Forelimb muscle (tissue), 1 donor: Measurements from ENCODE around the gene POLD4. TPM values are rescaled to one million over a fixed set of nuclear protein-coding genes. Genes with fewer than 3 reads are reported as not detected.

ENCODE experiments used
- DNase-seq: peaks from one replicate; pipeline ENCODE4 v3.0.0-alpha.2; 2013; ENCODE audit warnings: low read depth
- polyA plus RNA-seq: library from polyadenylated mRNA; unstranded; fragments of 120-200 nt; gene quantifications from one replicate; pipeline ENCODE4 v1.2.1, GENCODE V29; 2013; ENCODE audit not compliant: insufficient read length

The POLD4 gene
- polyA plus RNA-seq, 1 donor: 31.9 TPM

DNA sequence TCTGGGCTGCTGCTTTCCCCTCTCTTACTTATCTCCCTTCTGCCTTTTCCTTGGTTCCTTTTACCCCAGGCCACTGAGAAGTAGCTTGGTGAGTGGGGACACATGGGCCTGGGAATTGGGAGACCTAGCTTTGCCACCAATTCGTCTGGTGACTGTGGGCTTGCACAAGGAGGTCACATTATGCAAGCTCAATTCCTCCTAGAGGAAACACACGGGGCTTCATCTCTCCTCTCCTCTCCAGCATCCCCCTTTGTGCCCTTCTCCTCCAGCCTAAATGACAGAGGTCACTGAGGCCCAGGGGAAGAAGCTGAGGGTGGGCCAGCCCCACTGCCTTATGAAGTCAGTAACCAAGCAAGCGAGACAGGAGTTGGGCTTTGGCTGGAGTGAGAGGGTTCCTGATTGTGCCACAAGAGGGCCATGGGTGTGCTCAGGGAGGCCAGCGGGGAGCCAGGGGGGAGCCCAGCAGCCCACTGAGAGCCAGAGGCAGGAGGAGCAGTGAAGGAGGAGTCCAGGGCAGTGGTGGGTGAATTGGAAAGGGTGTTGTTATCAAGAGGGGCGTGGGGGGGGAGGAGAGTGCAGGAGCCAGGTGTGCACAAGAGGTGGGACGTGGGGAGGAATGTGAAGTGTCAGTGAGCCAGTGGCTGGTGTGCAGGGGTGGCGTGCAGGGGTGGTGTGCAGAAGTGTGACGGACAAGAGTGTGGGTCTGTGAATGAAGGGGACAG is 18.0 kb upstream of the POLD4 start:
- DNase-seq: no peak

- no peak for DNase-seq
These were observed 17.2 kb upstream of the POLD4 start for GRCh38 chr11:67370351-67371076.

- DNase-seq: no peak
These were observed 16.5 kb upstream of the POLD4 start for GRCh38 chr11:67369801-67370284.

DNA sequence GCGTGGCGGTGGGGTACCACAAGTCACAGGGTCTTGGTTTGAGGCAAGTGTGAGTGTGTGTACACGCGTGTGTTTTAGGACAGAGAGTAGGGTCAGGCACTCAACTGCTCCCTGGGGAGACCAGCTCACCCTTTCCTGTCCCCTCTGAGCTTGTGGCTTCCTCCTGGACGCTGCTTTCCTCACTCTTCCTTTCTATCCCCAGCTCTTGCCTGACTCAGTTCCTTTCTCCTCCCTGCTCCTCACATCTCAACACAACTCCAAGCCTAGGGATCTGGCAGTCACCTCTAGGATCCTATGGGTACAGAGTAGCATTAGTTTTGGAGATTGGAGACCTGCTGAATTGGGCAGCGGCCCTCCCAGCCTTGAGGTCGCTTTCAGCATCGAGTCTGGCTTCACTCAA is 15.9 kb upstream of the POLD4 start:
- DNase-seq: no peak

DNA sequence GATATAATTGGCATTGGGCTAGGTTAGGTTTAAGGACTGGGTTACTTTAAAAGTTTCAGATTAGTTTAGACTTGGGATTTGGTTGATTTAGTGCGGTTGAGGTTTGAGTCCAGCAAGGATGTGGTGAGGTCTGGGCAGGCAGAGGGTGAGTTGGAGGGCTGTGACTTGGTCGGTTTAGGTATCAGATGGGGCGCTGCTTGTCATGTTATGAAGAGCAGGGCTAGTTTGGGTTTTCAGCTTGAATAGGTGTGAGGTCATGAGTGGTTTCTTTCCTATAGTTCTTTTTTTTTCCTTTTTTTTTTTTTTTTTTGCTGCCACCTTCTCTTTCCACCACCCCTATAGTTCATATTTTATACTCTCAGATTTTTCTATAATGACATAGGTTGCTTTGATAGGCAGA is 15.3 kb upstream of the POLD4 start:
- DNase-seq: no peak

DNA sequence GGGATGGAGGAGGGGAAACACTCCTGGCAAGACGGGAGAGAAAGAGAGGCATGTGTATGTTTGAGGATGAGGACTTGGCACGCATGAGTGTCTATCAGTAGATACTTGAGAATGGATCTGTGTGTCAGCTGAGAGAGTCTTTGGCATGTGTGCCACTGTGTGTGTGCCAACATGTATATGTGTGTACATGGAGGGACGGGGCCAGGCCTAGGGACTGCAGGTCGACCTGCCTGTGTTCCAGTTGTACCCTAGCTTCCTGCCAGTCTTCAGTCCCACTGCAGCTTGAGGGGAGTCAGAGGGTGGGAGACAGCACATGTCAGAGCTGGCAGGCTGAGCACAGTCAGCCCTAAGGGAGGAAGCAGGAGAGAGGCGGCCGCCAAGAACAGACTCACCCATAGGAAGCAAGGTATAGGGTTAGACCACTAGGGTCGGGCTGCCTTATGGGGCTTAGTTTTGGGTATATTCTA is 14.4 kb upstream of the POLD4 start:
- no peak for DNase-seq

GRCh38 chr11:67366961-67367760 is 13.8 kb upstream of the POLD4 start:
- no peak for DNase-seq

GRCh38 chr11:67366546-67366945 is 13.2 kb upstream of the POLD4 start:
- no peak for DNase-seq

GRCh38 chr11:67365736-67366444 is 12.5 kb upstream of the POLD4 start:
- no peak for DNase-seq

GRCh38 chr11:67364783-67365722 is 11.7 kb upstream of the POLD4 start:
- DNase-seq: no peak

- DNase-seq: no peak
These were observed 10.8 kb upstream of the POLD4 start for GRCh38 chr11:67364169-67364568.

DNA sequence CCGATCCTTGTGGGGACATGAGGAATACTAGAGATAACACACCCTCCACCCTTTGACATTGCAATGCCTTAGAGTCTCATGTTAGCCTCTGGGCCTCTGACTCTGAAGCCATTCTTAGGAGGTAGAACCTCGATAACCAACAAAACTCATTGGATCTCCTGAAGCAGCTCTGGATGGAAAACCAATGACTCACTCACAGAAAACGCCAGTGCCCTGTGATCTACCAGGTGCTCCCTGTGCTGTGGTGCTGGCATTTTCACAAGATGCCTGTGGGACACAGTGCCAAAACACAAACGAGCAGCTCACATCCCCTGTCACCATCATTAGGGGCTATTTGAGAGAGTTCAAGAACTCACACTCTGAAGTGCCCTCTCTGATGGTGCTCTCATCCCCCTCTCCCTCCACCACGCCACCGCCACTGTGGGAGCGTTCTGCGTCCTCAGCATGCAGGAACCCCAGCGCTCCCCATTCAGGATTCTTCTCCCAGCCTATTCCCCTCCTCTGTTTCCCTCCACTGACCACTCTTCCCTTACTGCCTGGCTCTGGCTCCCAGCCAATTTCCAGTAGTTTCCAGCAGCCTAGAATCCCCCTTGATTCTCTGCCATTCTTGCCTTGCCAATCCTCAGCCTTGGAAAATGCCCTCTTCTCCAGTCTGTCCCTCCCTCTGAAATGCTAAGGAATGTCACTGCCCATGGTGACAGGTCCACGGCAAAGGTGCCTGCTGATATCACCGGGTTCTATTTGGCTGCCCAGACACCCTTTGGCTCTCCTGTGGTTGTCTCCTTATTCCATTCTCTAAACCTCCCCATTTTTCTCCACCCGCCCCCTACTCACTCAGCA is 4.7 kb upstream of the POLD4 start:
- DNase-seq: no peak

- no peak for DNase-seq
These were observed 3.7 kb upstream of the POLD4 start for GRCh38 chr11:67356864-67357561.

GRCh38 chr11:67356387-67356863 is 3.1 kb upstream of the POLD4 start:
- DNase-seq: no peak

- DNase-seq: no peak
These were observed 2.5 kb upstream of the POLD4 start for GRCh38 chr11:67355794-67356386.

DNA sequence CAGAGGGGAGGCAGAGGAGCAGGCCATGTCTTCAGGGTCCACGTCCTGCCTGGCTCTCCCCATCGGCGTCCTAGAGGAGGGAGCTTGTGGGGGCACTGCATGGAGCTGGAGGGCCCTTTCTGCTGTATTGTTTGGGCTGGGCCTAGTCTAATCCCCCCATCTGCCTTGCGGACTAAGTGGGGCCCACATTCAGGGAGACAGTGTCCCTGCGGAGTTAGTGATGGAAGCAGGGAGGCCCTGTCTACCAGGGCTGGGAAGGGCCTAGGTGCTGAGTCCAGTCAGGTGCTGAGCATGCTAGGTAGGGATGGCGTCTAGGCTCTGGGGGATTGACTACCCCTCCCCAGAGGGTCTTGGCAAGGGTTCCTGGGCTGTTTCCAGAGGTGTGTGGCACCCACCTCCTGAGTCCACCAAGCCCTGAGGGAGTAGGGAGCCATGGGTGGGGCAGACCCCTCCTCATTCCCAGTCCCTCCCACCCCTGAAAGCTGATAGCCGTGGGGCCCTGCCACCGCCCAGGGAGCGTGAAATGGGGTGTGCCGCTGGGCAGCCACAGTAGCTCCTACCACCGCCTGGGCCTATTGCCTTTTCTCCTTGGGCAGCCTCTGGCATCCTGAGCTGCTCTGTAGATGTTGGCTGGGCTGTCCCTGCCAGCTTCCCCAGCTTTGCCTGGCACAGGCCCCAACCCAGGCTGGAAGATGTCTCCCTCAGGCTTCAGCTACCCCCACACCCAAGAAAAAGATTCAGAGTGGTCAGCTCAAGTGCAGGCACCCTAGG is 1.9 kb upstream of the POLD4 start:
- DNase-seq: no peak
